RPMI8226 (cell line): ENCODE results near the gene DST.
A peak's percentile ranks its signal among the peaks of the same experiment; 100 is the strongest.
"Not testable (repeated sequence)": the region's sequence is repeated elsewhere in the genome, so short reads cannot be mapped to it uniquely, and the experiment has no call there.

Source experiments
- DNase-seq: peaks from one replicate; pipeline ENCODE4 v3.0.0-alpha.2; 2015

DST gene

DNA sequence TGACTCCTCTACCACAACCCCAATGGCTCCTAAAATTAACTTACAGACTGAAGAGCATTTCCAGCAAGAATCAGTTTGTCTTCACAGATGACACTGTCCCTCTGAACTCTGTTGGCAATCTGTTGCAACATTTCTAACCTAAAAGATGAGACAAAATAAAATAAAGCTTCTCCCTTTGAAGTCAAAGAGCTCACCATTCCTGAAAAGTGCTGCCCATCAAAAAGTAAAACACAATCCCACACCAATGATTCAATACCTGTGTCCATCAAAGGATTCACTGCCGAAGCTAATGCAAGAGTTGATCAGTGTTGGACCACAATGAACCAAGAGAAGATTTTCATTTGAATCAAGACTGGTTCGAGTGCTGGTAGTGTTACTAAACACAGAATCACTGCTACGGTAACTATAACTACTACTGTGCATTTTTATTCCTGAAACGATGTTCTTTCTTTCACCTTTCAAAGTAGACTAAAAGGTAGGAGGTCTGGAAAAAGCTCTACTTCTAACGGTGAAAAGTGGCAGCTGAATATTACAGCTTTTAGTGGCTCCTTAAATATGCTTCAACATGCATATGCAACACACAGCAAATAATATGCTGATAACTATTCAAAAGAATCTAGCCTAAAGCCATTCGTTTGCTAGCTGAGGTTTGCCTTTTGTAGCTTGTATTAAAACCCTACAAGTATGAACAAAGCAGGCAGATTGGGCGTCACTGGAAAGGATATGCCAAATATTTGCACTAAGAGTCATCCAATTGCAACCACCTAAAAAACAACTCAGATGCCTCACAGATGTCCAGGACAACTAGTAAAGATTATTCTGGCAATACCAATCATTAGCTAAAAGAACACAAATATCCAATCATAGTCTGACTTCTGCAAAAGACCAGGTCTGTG is at the start of gene DST:
Gene DST, minus strand, starts transcription at position 524 of the 896 bp plus-strand sequence.
- no peak for DNase-seq

DNA sequence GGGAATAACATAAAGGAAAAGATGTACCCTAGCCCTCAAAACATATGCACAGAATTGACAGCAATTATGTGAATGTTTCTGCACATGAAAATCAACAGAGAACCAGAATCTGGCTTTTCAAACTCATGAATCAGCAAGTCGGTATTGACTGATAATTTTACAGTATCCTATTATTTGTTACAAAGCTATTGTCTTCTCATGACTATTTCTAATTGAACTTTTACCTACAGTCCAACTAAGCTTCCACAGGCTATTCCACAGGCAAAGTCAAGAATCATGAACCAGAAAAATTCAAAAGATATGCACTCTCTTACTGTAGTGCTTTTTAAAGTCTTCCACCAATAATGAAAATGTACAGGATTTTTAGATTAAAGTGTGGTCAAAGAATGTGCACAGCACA is 49.1 kb upstream of the DST start:
- no peak for DNase-seq

DNA sequence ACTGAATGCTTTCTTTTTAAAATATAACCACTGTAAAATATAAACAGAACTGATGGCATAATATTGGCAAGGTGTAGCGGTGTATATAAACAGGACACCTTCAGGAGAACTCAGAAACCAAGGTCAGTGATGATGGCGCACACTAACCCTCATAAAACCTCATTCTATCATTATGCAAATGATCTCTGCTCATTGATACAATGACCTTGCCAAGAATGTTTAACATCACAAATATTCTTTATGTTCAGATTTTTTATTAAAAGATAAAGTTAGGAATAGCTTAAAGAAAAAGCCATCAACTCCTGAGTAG is 48.6 kb upstream of the DST start:
- no peak for DNase-seq

DNA sequence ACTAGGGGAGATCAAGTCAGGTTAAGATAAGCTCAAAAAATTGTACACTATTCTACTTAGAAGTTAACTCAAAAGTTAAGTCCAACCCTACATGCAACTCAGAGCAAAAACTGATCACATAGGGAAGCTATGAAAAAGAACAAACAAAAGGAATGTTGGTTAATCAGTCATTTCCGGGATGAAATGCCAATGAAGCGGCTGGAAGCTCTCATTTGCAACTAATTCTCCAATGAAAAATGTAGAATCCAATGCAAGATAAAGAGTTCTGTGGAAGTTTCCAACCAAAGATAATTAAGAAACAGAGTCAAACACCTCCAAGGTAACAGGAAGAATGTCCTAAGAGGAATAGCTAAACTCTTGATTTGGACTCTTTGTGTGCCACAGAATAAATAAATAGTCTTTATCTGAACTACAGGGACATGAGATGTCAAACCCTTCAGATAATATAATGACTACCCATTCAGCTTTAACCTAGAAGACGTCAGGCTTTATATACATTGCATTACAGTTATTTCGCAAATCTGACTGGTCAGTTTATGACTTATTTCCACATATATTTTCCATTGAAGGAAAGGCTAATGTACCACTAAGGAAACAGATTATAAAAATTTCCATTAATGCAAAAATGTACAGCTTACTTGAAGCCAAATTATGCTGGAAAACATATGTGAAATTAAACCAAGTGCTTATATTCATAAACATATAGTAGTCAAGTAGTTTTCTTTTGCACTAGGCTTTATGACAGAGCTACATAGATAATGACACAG is 48.0 kb upstream of the DST start:
- DNase-seq = no peak

DNA sequence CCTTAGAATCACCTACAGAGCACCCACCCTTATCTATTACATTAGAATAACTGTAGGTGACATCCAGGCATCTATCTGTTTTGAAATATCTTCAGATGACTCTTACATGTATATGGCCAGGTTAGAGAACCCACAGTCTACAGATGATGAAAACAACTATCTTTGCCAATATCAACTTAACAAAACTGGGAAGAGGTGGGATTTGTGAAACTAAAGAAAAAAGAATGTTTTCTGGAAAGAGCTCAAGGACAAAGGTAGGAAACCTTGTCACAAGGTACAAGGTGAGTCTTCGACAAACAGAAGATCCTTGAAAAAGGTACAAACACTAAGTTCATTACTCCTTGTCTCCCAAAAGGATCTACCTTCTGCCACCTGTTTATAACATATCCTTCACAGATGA is 47.0 kb upstream of the DST start:
- DNase-seq = no peak

DNA sequence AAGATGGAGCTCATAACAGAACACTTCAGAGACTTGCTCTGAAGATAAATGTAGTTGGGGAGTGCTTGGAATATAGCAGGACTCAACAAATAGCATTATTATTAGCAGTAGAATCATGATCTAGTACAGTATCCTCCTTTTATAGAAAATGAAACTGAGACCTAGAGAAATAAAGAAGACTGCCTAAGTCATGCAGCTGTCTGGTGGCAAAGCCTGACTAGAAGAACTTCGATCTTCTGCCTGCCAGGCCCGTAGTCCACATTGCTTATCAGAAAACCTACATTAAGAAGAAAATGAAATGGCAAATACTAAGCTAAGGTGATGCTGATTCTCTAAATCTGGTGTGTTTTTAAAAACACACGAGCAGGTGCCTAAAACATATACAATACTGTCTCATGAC is 46.4 kb upstream of the DST start:
- peak; percentile 17 for DNase-seq

DNA sequence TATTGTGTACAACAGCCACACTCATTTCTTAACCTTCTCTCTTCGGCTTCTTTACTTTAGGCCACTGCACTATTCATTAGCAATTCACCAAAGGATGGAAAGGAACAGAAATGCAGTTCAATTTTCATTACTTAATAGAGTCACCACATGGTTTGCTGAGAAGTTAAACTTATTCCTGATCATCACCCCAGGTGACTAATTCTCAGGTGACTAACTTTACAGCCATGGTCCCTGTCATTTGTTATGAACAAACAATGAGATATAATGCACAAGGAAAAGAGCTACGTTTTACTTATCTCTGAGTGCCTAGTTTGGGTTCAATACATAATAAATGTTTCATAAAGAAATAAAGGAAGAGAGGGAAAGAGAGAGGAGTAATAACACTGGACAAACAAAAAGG is 45.8 kb upstream of the DST start:
- DNase-seq = no peak

DNA sequence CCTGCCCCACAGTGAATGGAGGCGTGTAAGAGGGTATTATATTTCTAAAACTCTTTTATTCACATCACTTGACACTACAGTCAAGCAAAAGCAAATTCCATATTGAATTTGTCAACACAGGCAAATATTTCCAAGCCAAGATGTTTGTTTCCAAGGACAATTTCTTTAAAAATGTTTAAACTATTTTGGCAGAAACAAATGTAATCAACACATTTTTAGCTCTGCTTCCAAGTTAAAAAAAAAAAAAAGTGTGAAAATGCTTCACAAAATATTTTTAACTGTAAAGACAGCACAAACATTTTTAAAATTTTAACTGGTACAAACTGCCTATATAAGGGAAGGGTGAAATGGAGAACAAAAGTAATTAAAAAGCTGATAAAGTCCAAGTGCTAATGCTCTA is 44.9 kb upstream of the DST start:
- DNase-seq = no peak

DNA sequence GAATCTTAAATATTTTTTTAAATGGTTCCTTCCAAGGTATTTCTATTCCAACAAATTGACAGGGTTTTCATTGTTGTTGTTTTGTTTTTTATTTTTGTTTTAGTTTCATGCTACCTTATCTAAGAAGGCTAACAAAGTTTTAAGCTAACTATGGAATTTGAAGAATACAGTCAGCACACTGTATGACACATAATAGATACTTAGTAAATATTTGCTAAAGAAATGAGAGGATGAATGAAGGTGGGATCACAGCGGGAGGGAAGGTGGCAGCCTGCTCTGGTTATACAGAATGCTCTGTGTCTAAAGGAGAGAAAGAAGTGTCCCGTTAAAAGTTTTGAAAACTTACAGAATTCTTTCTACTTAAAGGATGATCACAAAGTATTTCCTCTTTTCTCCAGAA is 43.7 kb upstream of the DST start:
- no peak for DNase-seq

DNA sequence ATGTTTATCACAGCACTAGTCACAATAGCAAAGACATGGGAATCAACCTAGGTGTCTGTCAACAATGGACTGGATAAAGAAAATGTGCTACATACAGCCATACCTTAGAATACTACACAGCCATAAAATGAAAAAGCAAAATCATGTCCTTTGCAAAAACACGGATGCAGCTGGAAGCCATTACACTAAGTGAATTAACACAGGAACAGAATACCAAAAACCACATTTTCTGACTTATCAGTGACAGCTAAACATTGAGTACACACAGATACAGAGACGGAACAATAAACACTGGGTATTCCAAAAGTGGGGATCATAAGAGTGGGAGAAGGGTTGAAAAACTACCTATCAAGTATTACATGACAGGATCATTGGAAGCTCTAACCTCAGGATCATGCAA is 43.3 kb upstream of the DST start:
- DNase-seq = no peak

DNA sequence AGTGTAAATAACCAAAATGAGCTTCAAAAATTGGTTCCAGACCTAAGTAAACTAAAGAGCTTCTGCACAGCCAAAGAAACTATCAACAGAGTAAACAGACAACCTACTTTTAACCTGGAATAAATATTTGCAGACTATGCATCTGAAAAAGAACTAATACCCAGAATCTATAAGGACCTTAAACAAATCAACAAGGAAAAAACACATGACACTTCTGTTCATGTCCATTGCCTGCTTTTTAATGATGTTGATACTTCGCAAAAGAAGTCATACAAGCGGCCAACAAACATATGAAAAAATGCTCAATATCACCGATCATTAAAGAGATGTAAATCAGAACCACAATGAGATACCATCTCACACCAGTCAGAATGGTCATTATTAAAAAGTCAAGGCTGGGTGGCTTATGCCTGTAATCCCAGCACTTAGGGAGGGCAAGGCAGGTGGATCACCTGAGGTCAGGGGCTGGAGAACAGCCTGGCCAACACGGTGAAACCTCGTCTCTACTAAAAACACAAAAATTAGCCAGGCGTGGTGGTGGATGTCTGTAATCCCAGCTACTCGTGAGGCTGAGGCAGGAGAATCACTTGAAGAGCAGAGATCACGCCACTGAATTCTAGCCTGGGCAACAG is 42.5 kb upstream of the DST start:
- DNase-seq = no peak

DNA sequence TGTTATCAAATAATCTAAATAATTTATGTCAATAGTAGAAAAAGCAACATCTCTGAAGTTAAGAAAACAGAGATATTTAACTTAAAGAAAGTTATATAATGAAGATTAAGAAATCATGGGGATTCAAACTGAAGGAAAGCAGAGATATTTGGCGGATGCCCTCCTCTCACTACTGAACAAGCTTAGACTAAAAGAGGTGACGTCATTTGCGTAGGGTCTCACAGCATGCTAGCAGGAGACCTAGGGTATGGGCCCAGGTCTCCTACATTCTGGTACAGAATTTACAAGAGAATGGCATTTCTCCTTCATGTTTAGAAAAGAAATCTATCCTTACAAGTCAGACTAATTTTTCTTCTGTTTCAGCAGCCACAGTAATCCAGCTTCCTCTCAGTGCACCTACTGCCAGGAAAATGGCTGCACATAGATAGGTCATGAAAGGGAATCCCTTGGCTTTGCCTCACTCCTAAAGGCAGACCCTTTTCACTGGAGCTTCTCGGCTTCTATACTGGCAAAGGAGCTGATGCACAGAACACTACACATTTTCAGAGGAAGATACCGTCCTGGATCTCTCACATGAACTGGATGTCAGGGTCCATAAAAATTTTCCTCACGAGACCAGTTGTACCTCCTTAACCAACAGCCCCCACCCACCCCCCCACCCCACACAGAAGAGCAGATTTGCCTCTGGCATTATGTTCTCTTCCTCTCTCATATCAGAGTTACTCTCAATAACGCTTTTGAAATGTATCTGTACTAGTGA is 41.8 kb upstream of the DST start:
- DNase-seq = no peak

DNA sequence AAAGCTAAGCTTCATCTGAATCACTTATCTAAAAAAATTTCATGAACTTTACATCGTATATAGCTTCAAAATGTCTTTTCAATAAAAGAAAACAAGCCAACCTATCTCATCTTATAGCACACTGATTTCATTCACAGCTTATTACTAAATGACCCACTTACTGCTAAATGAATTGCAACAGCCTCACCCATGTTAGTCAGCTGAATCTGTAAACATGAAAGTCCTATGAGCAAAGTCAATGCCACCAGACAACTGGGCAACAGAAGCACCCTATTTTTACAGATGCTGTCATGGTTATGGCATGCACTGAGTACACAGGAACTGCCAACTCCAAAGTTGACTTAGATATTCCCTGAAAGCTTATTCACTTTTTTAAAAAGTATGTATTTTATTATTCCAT is 41.2 kb upstream of the DST start:
- no peak for DNase-seq

DNA sequence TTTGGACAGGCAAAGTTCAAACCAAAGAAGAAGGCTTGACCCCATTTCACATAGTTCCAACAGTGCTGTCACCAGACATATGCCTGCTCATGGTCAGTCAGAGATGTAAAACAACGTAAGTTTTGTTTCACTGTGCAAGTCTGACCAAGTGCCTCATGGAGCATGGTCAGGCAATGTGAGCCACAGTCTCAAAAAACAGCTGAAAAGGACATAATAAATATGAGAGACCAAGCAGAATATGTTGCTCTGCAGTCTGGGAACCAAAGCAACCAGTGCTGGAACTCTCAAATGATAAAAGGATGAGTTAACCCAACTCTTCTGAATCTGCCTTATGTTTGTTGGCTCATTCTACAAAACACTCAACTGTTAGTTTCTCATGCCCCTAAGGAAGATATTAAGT is 39.9 kb upstream of the DST start:
- no peak for DNase-seq

DNA sequence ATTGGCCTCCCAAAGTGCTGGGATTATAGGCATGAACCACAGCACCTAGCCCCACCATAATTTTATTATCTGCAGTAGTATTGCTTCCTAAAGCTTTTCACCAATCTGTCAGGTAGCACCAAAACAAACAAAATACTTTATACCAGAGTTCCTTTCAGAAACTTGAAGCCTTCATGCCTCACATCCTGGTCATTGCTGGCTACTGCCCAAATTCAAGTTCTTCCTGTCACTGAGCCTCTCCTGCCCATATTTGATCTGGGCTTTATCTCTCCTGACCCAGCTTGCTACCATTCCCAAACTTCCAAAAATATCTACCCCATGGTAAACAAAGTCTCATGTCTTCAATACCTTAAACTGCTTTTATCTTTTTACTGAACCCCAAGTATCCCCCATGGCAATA is 34.9 kb upstream of the DST start:
- no peak for DNase-seq

DNA sequence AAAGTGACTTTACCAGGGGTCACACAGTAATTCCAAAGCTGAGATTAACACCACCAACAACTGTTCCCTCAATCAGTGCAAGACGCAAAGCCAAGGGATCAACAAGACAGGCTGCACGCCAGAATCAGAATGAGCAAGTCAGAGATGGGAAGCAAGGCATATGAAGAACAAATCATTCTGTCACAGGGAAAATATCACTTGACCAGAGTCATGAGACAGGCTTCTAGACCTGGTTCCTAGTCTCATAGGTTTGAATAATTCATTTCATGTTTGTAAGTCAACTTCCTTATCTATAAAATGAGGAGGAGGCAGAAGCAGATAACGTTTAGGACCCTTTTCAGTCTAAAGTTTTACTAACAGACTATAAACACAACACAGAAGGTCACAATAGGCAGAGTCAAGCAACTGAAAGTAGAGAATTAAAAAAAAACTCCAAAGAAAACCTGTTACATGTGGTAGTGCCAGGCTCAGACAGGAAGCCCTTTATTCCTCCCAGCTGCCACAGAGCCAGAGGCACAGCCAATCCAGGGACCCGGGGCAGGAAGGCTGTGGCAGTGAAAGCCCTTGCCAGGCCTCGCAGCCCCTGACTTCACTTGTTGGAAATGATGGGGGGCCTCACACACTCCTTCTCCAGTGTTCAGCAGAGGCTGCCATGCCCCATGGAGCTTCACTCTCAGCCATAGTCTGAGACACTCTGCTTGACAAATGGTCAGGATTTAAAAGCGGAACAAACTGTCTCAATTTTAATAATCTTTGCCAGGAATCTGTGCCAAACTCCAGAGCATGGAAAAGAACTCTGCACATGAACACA is 29.2 kb upstream of the DST start:
- DNase-seq = no peak

DNA sequence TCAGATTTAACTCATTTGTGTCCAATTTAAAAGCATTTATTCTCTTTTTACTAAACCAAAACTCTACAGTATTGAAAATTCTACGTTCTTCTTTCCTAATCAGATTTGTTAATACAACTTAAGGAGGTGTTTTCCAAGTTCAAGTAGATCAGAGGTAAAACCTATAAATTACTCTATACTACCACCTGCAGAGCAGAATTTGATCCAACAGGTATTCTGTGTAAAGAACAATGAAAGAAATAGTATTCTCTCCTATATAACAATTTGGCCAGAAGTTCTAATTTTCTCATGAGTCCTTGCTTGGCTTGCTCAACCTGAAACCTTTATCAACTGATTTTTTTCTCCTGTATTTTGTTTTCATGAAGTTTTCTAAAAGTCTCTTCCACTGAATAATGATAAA is 28.5 kb upstream of the DST start:
- no peak for DNase-seq

DNA sequence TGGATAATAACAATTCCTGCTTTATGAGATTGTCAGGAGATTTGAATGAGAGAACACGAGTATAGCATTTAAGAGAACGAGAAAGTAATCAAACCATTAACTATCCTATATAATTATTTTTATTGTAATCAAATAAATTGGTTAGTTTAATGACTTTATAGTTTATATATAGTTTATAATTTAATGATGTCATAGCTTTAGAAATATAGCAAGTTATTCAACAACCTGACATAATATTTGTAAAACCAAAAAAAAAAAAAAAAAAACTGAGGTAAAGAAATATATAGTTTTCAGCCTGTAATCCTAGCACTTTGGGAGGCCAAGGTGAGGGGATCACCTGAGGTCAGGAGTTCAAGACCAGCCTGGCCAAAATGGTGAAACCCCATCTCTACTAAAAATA is 26.4 kb upstream of the DST start:
- DNase-seq = no peak

DNA sequence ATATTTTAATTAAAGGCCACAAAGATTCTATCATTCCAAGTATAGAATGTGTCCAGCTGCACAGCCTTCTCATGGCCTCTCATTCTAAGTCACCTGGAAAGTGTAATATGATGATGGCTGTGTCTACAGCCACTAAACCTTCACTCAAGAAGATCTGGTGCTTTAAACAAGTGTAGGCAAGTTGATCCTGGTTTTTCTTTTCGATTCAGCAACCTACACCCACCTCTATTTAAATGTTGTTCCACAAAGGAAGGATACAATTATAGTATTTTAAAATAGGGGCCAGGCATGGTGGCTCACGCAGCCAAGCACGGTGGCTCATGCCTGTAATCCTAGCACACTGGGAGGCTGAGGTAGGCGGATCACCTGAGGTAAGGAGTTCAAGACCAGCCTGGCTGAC is 25.5 kb upstream of the DST start:
- no peak for DNase-seq

DNA sequence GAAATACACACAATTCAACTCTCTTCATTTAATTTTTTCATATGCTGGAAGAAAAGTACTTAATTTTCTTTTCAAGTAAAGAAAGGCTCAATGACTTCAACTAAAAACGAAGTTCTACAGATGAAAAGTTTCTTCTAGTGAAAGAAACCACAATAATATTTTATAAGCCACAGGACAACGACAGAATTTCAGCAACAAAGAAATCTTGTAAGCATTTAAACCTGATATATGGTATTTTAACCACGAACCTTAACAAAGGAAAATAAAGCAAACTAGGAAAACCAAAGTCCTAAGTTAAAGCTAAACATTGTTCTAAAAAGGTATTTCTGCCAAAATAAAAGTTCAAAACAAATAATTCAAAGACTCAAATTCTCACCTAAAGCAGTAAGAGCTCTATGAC is 24.6 kb upstream of the DST start:
- DNase-seq = no peak

DNA sequence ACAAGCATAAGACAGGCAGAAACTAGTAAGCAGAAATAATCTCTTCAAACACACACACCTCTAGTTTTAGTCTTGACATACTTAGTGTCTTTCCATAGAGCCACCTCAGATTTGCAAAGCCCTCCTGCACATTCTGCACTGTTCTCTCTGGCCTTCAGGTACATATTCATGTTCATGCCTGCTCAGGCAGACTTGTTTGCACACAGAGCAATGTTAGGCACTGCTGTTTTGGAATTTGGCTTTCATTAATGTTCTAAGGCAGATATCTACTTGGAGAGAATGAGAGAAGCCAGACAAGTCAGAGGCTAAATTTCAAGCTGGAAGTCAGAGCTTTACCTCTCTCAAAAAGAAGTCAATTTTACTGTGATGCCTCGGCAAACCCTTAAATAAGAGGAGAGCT is 21.3 kb upstream of the DST start:
- DNase-seq = no peak

DNA sequence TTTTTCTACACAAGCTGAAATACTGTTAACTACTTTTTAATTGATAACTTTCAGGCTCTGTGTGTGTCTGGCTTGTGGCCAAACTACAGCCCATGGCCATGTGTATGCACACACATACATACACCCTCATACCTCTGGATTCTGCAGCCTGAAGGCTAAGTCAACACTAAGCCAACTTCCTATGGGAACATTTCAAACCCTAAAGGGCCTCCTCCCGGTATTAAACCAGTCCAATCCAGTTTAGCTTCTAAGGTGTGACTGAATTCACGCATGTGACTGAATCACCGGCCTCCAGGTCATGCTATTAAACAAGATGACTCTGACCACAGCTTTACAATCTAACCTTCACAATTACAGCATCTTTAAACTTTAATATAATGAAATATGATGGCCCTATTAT is 20.7 kb upstream of the DST start:
- no peak for DNase-seq

DNA sequence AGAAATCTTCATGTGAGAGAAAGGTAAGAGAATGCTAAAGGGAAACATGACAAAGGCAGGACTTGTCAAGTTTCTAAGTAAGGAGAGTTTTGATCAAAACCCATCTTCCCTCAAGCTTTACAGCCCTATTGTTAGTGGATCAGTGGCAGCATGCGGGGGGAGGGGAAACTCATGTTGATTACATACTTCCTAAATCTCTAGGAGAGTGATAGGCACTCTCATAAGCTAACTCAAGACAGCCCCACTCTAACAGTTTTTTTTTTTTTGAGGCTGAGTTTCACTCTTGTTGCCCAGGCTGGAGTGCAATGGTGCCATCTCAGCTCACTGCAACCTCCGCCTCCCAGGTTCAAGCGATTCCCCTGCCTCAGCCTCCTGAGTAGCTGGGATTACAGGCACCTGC is 18.6 kb upstream of the DST start:
- DNase-seq = not testable (repeated sequence)
